HG03442 (cell line): ENCODE data around the gene NPNT.
A peak's percentile ranks its signal among the peaks of the same experiment; 100 is the strongest.

Experiments used
- ATAC-seq: cut with Tn5 transposase; IDR thresholded peaks from one replicate; pipeline ENCODE4 v1.9.1; 2021; ENCODE audit warnings: mild to moderate bottlenecking, moderate library complexity; ENCODE audit not compliant: unreplicated experiment

The NPNT gene

GRCh38 chr4:105969575-105969974 is 74.3 kb downstream of the NPNT start:
- ATAC-seq = no peak

- no peak for ATAC-seq
Measured at GRCh38 chr4:105970371-105970770, 75.1 kb downstream of the NPNT start.

- ATAC-seq = no peak
Measured at GRCh38 chr4:105971036-105971435, 75.8 kb downstream of the NPNT start.

GRCh38 chr4:105972946-105973621 is 77.8 kb downstream of the NPNT start:
- ATAC-seq = no peak

GRCh38 chr4:105976915-105977314 is 81.6 kb downstream of the NPNT start:
- ATAC-seq = no peak

- ATAC-seq = no peak
Measured at GRCh38 chr4:105978684-105979296, 83.5 kb downstream of the NPNT start.

GRCh38 chr4:105979506-105979905 is 84.2 kb downstream of the NPNT start:
- no peak for ATAC-seq

- no peak for ATAC-seq
Measured at GRCh38 chr4:105988671-105989070, 93.4 kb downstream of the NPNT start.

- ATAC-seq = no peak
Measured at GRCh38 chr4:105989485-105990242, 94.4 kb downstream of the NPNT start.

- peak; percentile 50 for ATAC-seq
Measured at GRCh38 chr4:105990933-105991332, 95.7 kb downstream of the NPNT start.

- ATAC-seq = no peak
Measured at GRCh38 chr4:105991726-105992125, 96.5 kb downstream of the NPNT start.

- no peak for ATAC-seq
Measured at GRCh38 chr4:105992641-105993305, 97.5 kb downstream of the NPNT start.

GRCh38 chr4:105994061-105994460 is 98.8 kb downstream of the NPNT start:
- no peak for ATAC-seq

GRCh38 chr4:105994841-105995501 is 99.7 kb downstream of the NPNT start:
- ATAC-seq = no peak

GRCh38 chr4:105996845-105997244 is 101.6 kb downstream of the NPNT start:
- no peak for ATAC-seq

GRCh38 chr4:105998171-105999063 is 103.1 kb downstream of the NPNT start:
- ATAC-seq = no peak

- ATAC-seq = no peak
Measured at GRCh38 chr4:106002994-106003393, 107.7 kb downstream of the NPNT start.

- ATAC-seq = no peak
Measured at GRCh38 chr4:106010761-106011160, 115.5 kb downstream of the NPNT start.

- ATAC-seq = no peak
Measured at GRCh38 chr4:106011387-106011786, 116.1 kb downstream of the NPNT start.

- ATAC-seq = no peak
Measured at GRCh38 chr4:106017975-106018374, 122.7 kb downstream of the NPNT start.
